Retina (tissue), 1 donor: Measurements from ENCODE around the gene USP12.
"Not testable (repeated sequence)": the region's sequence is repeated elsewhere in the genome, so short reads cannot be mapped to it uniquely, and the experiment has no call there.

Experiments
- DNase-seq: peaks from one replicate; pipeline ENCODE4 v3.0.0-alpha.2; 2016

USP12 gene

GRCh38 chr13:27147530-27148170, 24.0 kb downstream of the USP12 start:
- DNase-seq = no peak

- DNase-seq = no peak
These were observed 29.9 kb downstream of the USP12 start for GRCh38 chr13:27141746-27142145.

- DNase-seq = not testable (repeated sequence)
These were observed 30.5 kb downstream of the USP12 start for GRCh38 chr13:27141159-27141558.

GRCh38 chr13:27140060-27140459, 31.6 kb downstream of the USP12 start:
- DNase-seq = no peak

- no peak for DNase-seq
These were observed 32.0 kb downstream of the USP12 start for GRCh38 chr13:27139565-27139964.

GRCh38 chr13:27138457-27139093, 33.0 kb downstream of the USP12 start:
- DNase-seq = no peak

- peak; percentile 47 for DNase-seq
These were observed 33.9 kb downstream of the USP12 start for GRCh38 chr13:27137759-27138158.

- DNase-seq = no peak
These were observed 36.6 kb downstream of the USP12 start for GRCh38 chr13:27135023-27135422.

- DNase-seq = no peak
These were observed 37.7 kb downstream of the USP12 start for GRCh38 chr13:27133889-27134288.

- DNase-seq = no peak
These were observed 39.1 kb downstream of the USP12 start for GRCh38 chr13:27132538-27132937.

GRCh38 chr13:27131906-27132305, 39.7 kb downstream of the USP12 start:
- DNase-seq = no peak

GRCh38 chr13:27130979-27131623, 40.5 kb downstream of the USP12 start:
- DNase-seq = no peak

GRCh38 chr13:27130223-27130978, 41.2 kb downstream of the USP12 start:
- DNase-seq = no peak

GRCh38 chr13:27128825-27129627, 42.6 kb downstream of the USP12 start:
- no peak for DNase-seq

GRCh38 chr13:27126859-27127258, 44.8 kb downstream of the USP12 start:
- no peak for DNase-seq

GRCh38 chr13:27125357-27126282, 46.0 kb downstream of the USP12 start:
- DNase-seq = no peak

GRCh38 chr13:27124571-27124970, 47.0 kb downstream of the USP12 start:
- no peak for DNase-seq

GRCh38 chr13:27123445-27123844, 48.2 kb downstream of the USP12 start:
- DNase-seq = not testable (repeated sequence)

GRCh38 chr13:27122036-27122435, 49.6 kb downstream of the USP12 start:
- no peak for DNase-seq

- DNase-seq = no peak
These were observed 50.8 kb downstream of the USP12 start for GRCh38 chr13:27120811-27121210.

GRCh38 chr13:27120011-27120410, 51.6 kb downstream of the USP12 start:
- DNase-seq = no peak
